ENCODE measurements around the gene FAM219A.

FAM219A gene

DNA sequence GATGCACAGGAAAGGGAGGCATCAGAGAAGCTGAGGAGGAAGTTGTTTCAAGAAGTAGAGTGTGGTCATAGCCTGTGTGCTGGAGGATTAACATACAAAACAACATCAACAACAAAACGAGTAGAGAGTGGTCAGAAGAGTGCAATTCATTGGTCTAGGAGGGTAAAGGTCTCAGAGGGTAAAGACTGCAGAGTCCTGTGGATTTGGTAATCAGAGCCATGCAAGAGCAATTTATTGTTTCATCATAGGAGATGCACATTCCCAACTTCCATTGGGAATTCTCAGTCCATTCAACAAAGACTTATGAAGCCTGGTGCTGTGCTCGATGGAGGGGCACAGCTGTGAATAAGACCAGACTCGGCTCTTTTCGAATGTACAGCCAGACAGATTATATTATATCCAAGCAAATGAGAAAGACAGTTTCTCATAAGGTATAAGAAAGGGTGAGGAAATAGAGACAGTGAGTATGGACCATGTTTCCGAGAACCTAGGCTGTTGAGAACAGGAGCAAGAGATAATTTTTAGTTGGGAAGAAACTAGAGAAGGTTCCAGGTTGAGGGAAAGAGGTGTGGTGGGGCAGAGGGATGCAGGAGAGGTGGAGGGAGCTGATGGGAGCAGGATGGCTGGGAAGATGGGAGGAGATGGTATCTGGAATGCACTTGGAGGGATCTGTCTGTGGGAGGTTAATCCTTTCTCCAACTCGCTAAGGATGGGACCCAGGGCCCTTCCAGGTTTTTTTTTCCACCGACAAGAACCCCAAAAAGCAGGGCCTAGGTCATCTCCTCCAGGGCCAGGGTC lies 73.8 kb downstream of the FAM219A start:
- Histone ChIP-seq H3K36me3 (no peaks in the 10 kb centered on the region), H3K9me3 (ENCODE audit: severe bottlenecking) (no peaks in the 10 kb centered on the region), H3K27me3 (ENCODE audit: insufficient read depth, low read depth, severe bottlenecking) (no peaks in the 10 kb centered on the region), H3K4me3 (ENCODE audit: low read depth, low read length) (no peak overlapping the region), H3K27ac (no peak overlapping the region)
- TF ChIP-seq, protein P1, sequence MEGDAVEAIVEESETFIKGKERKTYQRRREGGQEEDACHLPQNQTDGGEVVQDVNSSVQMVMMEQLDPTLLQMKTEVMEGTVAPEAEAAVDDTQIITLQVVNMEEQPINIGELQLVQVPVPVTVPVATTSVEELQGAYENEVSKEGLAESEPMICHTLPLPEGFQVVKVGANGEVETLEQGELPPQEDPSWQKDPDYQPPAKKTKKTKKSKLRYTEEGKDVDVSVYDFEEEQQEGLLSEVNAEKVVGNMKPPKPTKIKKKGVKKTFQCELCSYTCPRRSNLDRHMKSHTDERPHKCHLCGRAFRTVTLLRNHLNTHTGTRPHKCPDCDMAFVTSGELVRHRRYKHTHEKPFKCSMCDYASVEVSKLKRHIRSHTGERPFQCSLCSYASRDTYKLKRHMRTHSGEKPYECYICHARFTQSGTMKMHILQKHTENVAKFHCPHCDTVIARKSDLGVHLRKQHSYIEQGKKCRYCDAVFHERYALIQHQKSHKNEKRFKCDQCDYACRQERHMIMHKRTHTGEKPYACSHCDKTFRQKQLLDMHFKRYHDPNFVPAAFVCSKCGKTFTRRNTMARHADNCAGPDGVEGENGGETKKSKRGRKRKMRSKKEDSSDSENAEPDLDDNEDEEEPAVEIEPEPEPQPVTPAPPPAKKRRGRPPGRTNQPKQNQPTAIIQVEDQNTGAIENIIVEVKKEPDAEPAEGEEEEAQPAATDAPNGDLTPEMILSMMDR (IDR thresholded peaks at IDR 0.05; ENCODE audit: low read depth, low read length) = no peak
- DNase-seq = peak; percentile 3

DNA sequence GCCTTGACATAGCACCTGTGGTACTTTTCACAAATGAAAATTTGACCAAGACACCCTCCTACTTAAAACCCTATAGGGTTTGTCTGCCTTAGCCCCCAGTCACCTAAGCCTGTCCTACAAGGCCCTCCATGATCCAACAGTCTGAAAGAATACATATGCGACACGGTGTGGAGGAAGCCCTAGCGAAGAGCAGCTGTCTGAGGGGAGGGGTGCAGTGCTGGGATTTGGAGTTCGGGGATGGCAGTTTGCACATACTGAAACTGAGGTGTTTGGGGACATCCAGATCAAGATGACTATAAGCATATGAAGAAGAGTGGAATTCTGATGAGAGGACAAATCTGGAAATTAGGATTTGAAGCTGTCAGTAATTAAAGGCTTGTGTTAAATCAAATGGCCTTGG lies 74.5 kb downstream of the FAM219A start:
- Histone ChIP-seq H3K36me3 (no peaks in the 10 kb centered on the region), H3K27me3 (ENCODE audit: insufficient read depth, low read depth, severe bottlenecking) (no peaks in the 10 kb centered on the region), H3K4me3 (ENCODE audit: low read depth, low read length) (no peak overlapping the region), H3K9me3 (ENCODE audit: severe bottlenecking) (no peaks in the 10 kb centered on the region), H3K27ac (no peak overlapping the region)
- TF ChIP-seq, protein P1 (IDR thresholded peaks at IDR 0.05; ENCODE audit: low read depth, low read length) = no peak
- DNase-seq = peak; percentile 6

DNA sequence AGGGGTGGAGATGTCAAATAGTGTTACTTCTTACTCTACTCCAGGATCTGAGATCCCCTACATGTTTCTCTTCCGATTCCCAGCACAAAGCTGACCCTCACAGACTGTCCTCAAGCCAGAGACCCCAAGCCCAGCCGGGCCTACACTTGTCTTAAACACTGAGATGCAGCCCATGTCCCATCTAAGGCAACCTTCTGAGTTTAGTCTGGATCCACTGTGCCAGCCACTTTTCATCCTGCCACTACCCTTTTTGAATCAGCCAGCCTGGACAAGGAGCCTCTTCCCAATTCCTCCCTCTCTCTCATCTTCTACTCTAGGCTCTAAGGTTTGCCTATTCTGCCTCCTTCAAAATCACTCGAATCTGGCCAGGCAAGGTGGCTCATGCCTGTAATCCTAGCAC lies 75.5 kb downstream of the FAM219A start:
- no peaks in the 10 kb centered on the region for H3K9me3 ChIP-seq (ENCODE audit: severe bottlenecking)
- H3K27ac ChIP-seq = no peak overlapping the region
- no peaks in the 10 kb centered on the region for H3K36me3 ChIP-seq
- H3K27me3 ChIP-seq (ENCODE audit: insufficient read depth, low read depth, severe bottlenecking) = no peaks in the 10 kb centered on the region
- no peak overlapping the region for H3K4me3 ChIP-seq (ENCODE audit: low read depth, low read length)
- DNase-seq = no peak
- TF ChIP-seq, protein P1 (IDR thresholded peaks at IDR 0.05; ENCODE audit: low read depth, low read length) = no peak

DNA sequence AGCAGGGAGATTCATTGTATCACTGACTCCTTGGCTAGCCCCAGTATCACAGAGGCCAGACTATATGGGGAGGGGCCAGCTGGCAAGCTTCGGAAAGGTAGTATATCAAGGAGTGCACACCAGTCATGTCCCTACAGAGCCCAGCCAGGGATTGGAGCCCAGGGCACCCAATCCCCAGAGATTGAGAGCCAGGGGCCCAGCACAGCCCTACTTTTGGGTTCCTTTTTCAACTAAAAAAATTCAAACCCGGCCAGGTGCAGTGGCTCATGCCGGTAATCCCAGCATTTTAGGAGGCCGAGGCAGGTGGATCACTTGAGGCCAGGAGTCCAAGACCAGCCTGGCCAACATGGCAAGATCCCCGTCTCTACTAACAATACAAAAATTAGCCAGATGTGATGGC lies 76.3 kb downstream of the FAM219A start:
- Histone ChIP-seq H3K9me3 (ENCODE audit: severe bottlenecking) (no peaks in the 10 kb centered on the region), H3K4me3 (ENCODE audit: low read depth, low read length) (no peak overlapping the region), H3K27me3 (ENCODE audit: insufficient read depth, low read depth, severe bottlenecking) (no peaks in the 10 kb centered on the region), H3K36me3 (no peaks in the 10 kb centered on the region), H3K27ac (no peak overlapping the region)
- TF ChIP-seq, protein P1 (IDR thresholded peaks at IDR 0.05; ENCODE audit: low read depth, low read length) = no peak
- DNase-seq = peak; percentile 3

DNA sequence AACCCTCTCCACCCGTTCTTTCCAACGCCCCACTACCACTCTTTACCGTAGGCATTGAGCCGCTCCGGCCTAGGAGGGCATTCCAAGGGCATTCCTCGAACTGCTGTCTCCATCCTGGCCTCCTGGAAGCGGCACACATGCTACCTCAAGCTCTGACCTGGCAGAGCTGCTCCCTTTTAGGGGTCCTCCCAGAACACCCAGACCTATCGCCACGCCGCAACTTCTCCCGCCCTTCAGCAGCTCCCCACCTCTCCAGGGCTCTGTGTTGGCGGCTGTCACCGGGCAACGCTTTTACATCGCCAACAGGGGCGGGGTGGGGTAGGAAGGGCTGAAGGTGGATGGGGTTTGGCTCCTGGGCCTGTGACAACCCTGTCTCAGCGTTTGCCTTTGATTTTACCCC lies 77.0 kb downstream of the FAM219A start:
- H3K4me3 ChIP-seq (ENCODE audit: low read depth, low read length) = no peak overlapping the region
- H3K27me3 ChIP-seq (ENCODE audit: insufficient read depth, low read depth, severe bottlenecking) = no peaks in the 10 kb centered on the region
- H3K27ac ChIP-seq = no peak overlapping the region
- no peaks in the 10 kb centered on the region for H3K9me3 ChIP-seq (ENCODE audit: severe bottlenecking)
- no peak for DNase-seq
- no peaks in the 10 kb centered on the region for H3K36me3 ChIP-seq
- TF ChIP-seq, protein P1 (IDR thresholded peaks at IDR 0.05; ENCODE audit: low read depth, low read length) = no peak
